Body of pancreas (tissue), 4 donors: ENCODE results near the gene SYMPK. TPM values are rescaled to one million over a fixed set of nuclear protein-coding genes. Genes with fewer than 3 reads are reported as not detected.
A peak's percentile ranks its signal among the peaks of the same experiment; 100 is the strongest.
"Not testable (repeated sequence)": the region's sequence is repeated elsewhere in the genome, so short reads cannot be mapped to it uniquely, and the experiment has no call there.

Experiments used
- ATAC-seq: fragments of 150-250 bp; one replicate; pipeline ENCODE4 v1.9.1; 2016
- DNase-seq, 4 donors: peaks; one replicate each; pipeline ENCODE4 v3.0.0-alpha.2; 2019
- H3K27ac ChIP-seq, 4 donors: fragments of 200-600 bp; sonication (generic); 1 replicate in 3 of 4; 2 replicates in 1 of 4; pipeline versions ENCODE4 v1.5.1 to v1.6.1; 2016 to 2019; ENCODE audit warnings: mild to moderate bottlenecking in 1 of 4, mixed read lengths in 1 of 4, moderate library complexity in 1 of 4
- H3K27me3 ChIP-seq, 2 donors: fragments of 200-600 bp; sonication (generic); one replicate each; pipeline ENCODE4 v1.6.0; 2016; ENCODE audit warnings: mild to moderate bottlenecking in 1 of 2
- H3K36me3 ChIP-seq, 2 donors: fragments of 200-600 bp; sonication (generic); replicated peaks in 1 of 2; 2 replicates each; pipeline ENCODE4 v1.5.1; 2016; ENCODE audit warnings: low read depth in 2 of 2; ENCODE audit not compliant: insufficient read depth in 1 of 2
- H3K4me1 ChIP-seq: fragments of 200-600 bp; sonication (generic); one replicate; pipeline ENCODE4 v1.6.0; 2016
- H3K4me3 ChIP-seq, 2 donors: fragments of 200-600 bp; sonication (generic); 1 replicate in 1 of 2; 2 replicates in 1 of 2; pipeline ENCODE4 v1.5.1; 2016 to 2019
- H3K9me3 ChIP-seq, 3 donors: fragments of 200-600 bp; sonication (generic); 1 replicate in 2 of 3; 2 replicates in 1 of 3; pipeline ENCODE4 v1.5.1; 2016
- POLR2A ChIP-seq, 3 donors: fragments of 450-650 bp; IDR thresholded peaks; one replicate each; pipeline ENCODE4 v1.6.1; 2016; ENCODE audit warnings: antibody characterized with exemption in 3 of 3, mild to moderate bottlenecking in 2 of 3
- WGBS, 2 donors: methylation state at CpG; one replicate each; pipeline ENCODE4 v1.1.5; 2017; 5-methylcytosine and 5-hydroxymethylcytosine counted together
- intact Hi-C: fragments of 100-400 bp; cut with DNase I; formaldehyde crosslinking; loops from one replicate; pipeline ENCODE4 v1.15.1; 2023
- total RNA-seq, 2 donors: library from RNA; depleted of rRNA; stranded (reverse); fragments of >200 nt; gene quantifications; one replicate each; pipeline ENCODE4 v1.1.0, GENCODE V29; 2016
- TF ChIP-seq, protein P1 (sequence below), 7 experiments: fragments of 450-650 bp in 4 of 7; fragments of 200-600 bp in 3 of 7; sonication (generic) in 3 of 7; IDR thresholded peaks; one replicate each; pipeline ENCODE4 v1.5.1; 2016 to 2019; ENCODE audit warnings: antibody characterized with exemption in 7 of 7

Gene SYMPK
- total RNA-seq, 2 donors from 2014 or later = 23.3 to 32.3 TPM

DNA sequence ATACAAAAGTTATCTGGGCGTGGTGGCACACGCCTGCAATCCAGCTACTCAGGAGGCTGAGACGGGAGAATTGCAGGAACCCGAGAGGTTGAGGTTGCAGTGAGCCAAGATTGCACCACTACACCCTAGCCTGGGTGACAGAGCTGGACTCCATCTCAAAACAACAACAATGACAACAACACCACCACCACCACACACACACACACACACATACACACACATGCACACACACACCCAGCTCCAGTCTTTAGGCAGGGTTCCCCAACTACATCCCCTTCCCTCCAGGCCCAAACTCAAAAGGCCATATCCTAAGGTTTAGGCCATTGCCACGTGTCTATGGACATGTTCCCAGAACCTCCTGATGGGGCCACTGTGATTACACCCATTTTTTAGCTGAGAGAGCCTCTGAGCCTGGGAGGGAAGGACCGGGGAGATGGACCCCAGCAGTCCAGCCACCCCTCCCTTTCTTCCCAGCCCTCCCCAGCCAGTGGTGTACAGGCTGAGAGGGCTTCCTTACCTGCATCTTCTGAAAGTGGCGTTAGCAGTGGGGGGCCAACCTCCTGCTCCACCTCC, 61.3 kb downstream of the SYMPK start:
- Histone ChIP-seq H3K9me3 (no peaks in the 10 kb centered on the region), H3K4me1 (peaks cover 6% of the 10 kb centered on the region), H3K4me3 (no peak overlapping the region), H3K27me3 (no peaks in the 10 kb centered on the region), H3K27ac (no peak overlapping the region), H3K36me3 (no peaks in the 10 kb centered on the region)
- intact Hi-C loops = no loop called here
- ATAC-seq (no peak), DNase-seq (no peak)
- WGBS, 2 donors = 77 to 83% methylated on average over 7 of the region's 7 CpGs
- TF ChIP-seq, protein P1, sequence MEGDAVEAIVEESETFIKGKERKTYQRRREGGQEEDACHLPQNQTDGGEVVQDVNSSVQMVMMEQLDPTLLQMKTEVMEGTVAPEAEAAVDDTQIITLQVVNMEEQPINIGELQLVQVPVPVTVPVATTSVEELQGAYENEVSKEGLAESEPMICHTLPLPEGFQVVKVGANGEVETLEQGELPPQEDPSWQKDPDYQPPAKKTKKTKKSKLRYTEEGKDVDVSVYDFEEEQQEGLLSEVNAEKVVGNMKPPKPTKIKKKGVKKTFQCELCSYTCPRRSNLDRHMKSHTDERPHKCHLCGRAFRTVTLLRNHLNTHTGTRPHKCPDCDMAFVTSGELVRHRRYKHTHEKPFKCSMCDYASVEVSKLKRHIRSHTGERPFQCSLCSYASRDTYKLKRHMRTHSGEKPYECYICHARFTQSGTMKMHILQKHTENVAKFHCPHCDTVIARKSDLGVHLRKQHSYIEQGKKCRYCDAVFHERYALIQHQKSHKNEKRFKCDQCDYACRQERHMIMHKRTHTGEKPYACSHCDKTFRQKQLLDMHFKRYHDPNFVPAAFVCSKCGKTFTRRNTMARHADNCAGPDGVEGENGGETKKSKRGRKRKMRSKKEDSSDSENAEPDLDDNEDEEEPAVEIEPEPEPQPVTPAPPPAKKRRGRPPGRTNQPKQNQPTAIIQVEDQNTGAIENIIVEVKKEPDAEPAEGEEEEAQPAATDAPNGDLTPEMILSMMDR (IDR thresholded peaks at IDR 0.05) = no peak
- no peak for TF ChIP-seq POLR2A (IDR thresholded peaks at IDR 0.05)

DNA sequence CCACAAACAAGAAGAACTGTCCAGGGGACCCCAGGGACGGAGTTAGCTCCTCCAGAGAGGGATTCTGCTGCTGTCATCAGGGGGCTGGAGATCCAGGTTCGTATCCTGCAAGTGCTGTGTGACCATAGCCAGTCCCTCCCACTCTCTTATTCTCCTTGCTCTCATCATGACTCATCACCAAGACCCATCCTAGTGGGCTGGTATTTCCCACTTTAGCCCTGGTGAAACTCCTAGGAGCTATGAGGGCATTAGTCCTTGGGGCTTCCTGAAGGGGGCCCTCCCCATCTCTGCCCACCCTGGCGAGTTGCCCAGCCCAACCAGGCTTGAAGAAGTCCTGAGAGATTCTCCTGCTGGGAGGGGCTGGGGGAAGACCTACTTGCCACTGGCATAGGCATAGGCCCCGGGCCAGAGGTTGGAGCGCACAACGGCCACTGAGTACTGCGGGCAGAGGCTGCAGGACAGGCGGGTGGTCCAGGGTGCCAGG, 62.8 kb downstream of the SYMPK start:
- H3K27ac ChIP-seq = no peak overlapping the region
- no peaks in the 10 kb centered on the region for H3K9me3 ChIP-seq
- WGBS, 2 donors = 72 to 75% methylated on average over 8 of the region's 8 CpGs
- DNase-seq (no peak), ATAC-seq (no peak)
- H3K4me1 ChIP-seq = peaks cover 6% of the 10 kb centered on the region
- H3K4me3 ChIP-seq = no peak overlapping the region
- intact Hi-C loops = no loop called here
- H3K36me3 ChIP-seq = no peaks in the 10 kb centered on the region
- H3K27me3 ChIP-seq = no peaks in the 10 kb centered on the region
- no peak for TF ChIP-seq POLR2A (IDR thresholded peaks at IDR 0.05)
- TF ChIP-seq, protein P1 (IDR thresholded peaks at IDR 0.05) = no peak

DNA sequence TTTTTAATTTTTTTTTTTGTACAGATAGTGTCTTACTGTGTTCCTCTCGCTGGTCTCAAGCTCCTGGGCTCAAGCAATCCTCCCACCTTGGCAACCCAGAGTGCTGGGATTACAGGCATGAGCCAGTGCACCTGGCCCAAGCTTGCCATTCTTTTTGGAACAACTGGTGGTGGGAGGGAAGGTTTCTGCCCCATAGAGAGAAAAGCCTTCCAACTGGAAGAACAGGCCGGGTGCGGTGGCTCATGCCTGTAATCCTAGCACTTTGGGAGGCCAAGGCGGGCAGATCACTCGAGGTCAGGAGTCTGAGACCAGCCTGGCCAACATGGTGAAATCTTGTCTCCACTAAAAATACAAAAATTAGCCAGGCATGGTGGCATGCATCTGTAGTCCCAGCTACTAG, 63.4 kb downstream of the SYMPK start:
- intact Hi-C loops, H3K4me1 ChIP-seq, H3K9me3 ChIP-seq, H3K36me3 ChIP-seq, ATAC-seq, H3K27me3 ChIP-seq, DNase-seq, H3K27ac ChIP-seq, H3K4me3 ChIP-seq: not testable (repeated sequence)
- WGBS, 2 donors = 79 to 85% methylated on average over 4 to 5 of the region's 5 CpGs

GRCh38 chr19:45798995-45799517, 63.9 kb downstream of the SYMPK start:
- TF ChIP-seq POLR2A (IDR thresholded peaks at IDR 0.05) = no peak
- TF ChIP-seq, protein P1 (IDR thresholded peaks at IDR 0.05) = peak; percentile 76 to 89 (median 83)
- ATAC-seq = peak; percentile 86
- intact Hi-C loops = no loop called here
- 3% methylated on average over 10 of the region's 10 CpGs for WGBS, 2 donors
- Histone ChIP-seq H3K27ac (no peak overlapping the region), H3K27me3 (no peaks in the 10 kb centered on the region), H3K36me3 (no peaks in the 10 kb centered on the region), H3K9me3 (no peaks in the 10 kb centered on the region), H3K4me3 (no peak overlapping the region), H3K4me1 (peaks cover 6% of the 10 kb centered on the region)
- DNase-seq = peak; percentile 65 to 78 (median 68)

GRCh38 chr19:45794627-45795026, 68.3 kb downstream of the SYMPK start:
- Histone ChIP-seq H3K4me3 (no peak overlapping the region), H3K36me3 (no peaks in the 10 kb centered on the region), H3K9me3 (no peaks in the 10 kb centered on the region), H3K4me1 (peaks cover 22% of the 10 kb centered on the region), H3K27ac (no peak overlapping the region), H3K27me3 (no peaks in the 10 kb centered on the region)
- TF ChIP-seq, protein P1 (IDR thresholded peaks at IDR 0.05) = no peak
- TF ChIP-seq POLR2A (IDR thresholded peaks at IDR 0.05) = no peak
- ATAC-seq (no peak), DNase-seq (no peak)
- intact Hi-C loops = no loop called here
- 60 to 80% methylated on average over 1 to 2 of the region's 2 CpGs for WGBS, 2 donors
